GM19324 (cell line): ENCODE measurements around the gene INPP5B.
"Not testable (repeated sequence)": the region's sequence is repeated elsewhere in the genome, so short reads cannot be mapped to it uniquely, and the experiment has no call there.

Source experiments
- ATAC-seq: cut with Tn5 transposase; IDR thresholded peaks from one replicate; pipeline ENCODE4 v1.9.1; 2021; ENCODE audit warnings: mild to moderate bottlenecking, moderate library complexity; ENCODE audit not compliant: unreplicated experiment, low FRiP score

Gene INPP5B

DNA sequence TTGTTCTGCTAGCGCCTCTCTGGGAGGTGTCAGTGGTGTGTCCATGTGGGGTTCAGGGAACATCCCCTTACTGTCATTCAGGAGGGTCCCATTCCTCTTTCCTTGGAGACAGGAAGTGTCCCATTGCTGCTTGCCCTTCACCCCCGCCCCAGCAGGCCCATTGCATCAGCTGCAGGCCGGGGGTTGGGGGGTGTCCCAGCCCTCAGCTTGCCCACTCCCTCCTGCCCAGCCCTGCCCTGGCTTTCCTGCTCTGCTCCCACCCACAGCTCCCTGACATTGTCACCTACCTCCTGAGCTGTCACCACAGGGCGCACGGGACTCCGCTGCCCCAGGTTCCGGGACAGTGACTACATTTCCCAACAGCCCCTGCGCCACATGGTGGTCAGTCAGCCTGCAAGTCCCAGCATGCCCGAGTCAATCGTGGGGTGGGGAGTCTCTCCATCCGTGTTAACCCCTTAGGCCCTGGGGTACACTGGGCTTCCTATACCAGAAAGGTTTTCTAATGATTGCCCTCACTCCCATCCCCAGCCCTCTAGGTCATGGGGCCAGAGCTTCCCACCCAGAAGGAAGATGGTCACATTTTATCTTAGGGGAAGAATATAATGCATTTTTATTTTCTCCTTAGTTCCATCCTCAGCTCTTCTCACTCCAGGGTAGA is at the start of gene INPP5B:
TSS of gene INPP5B (minus strand) at position 351 of the 658 bp plus-strand sequence. CDS start 745 bp downstream, outside the sequence.
- peak; percentile 64 for ATAC-seq

- ATAC-seq = no peak
Observed at GRCh38 chr1:37995751-37996345, 49.0 kb upstream of the INPP5B start.

DNA sequence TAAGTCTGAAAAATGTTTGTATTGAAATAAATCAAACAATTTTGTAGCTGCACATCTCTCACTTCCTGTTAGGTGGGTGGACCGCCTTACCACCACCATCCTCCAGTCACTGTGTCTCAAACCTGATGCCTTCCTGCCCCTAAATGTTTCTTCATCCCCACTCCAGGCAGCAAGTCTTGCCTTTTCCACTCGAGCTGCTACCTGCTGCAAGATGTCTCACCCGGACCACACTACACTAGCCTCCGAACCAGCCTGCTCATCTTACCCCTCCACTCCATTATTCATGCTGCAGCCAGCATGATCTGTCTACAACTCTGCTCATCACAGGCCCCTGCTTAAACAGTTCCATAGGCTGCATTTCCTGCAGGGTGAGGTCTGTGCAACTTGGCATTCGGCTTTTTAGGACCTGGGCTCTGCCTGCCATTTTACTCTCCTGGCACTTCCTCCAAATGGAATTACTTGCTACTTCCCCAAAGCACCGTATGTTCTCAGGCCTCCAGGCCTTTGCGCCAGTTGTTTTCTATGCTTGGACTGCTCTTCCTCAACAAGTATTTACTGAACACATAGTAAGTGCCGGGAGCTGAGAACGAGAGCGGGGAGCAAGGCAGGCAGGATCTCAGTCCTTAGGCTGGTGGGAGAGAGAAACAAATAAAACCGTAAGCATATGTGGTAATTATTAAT is 48.2 kb upstream of the INPP5B start:
- ATAC-seq = no peak

- ATAC-seq = peak; percentile 30
Observed at GRCh38 chr1:37989361-37989930, 42.6 kb upstream of the INPP5B start.

- ATAC-seq = no peak
Observed at GRCh38 chr1:37987679-37988078, 40.8 kb upstream of the INPP5B start.

- ATAC-seq = no peak
Observed at GRCh38 chr1:37983546-37983945, 36.7 kb upstream of the INPP5B start.

GRCh38 chr1:37978541-37978940 is 31.7 kb upstream of the INPP5B start:
- ATAC-seq = no peak

GRCh38 chr1:37975083-37975482 is 28.2 kb upstream of the INPP5B start:
- ATAC-seq = not testable (repeated sequence)

GRCh38 chr1:37974567-37974966 is 27.7 kb upstream of the INPP5B start:
- no peak for ATAC-seq

GRCh38 chr1:37973684-37974083 is 26.8 kb upstream of the INPP5B start:
- not testable (repeated sequence) for ATAC-seq

DNA sequence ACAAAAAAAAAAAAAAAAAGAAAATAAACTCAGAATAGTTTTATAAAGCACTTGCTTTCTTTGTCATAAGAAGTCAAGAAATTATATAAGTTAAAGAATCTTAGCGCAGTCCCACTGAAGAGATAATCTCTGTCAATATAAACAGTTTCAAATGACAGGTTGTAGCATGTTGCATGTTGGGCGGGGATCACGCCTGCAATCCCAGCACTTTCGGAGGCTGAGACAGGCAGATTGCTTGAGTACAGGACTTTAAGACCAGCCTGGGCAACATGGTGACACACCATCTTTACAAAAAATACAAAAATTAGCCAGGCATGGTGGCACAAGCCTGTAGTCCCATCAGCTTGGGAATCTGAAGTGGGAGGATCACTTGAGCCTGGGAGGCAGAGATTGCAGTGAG is 18.4 kb upstream of the INPP5B start:
- ATAC-seq = no peak

DNA sequence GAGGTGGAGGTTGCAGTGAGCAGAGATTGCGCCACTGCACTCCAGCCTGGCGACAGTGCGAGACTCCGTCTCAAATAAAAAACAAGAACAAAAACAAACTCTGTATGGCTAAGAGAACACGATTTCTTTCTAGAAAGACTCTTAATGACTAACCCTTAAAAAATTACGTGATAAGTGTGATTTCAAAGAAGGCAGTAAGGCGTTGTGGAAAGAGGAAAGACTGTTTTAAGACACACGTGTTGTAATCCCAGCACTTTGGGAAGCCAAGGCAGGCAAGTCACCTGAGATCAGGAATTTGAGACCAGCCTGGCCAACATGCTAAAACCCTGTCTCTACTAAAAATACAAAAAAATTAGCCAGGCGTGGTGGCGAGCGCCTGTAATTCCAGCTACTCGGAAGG is 17.3 kb upstream of the INPP5B start:
- ATAC-seq = not testable (repeated sequence)

DNA sequence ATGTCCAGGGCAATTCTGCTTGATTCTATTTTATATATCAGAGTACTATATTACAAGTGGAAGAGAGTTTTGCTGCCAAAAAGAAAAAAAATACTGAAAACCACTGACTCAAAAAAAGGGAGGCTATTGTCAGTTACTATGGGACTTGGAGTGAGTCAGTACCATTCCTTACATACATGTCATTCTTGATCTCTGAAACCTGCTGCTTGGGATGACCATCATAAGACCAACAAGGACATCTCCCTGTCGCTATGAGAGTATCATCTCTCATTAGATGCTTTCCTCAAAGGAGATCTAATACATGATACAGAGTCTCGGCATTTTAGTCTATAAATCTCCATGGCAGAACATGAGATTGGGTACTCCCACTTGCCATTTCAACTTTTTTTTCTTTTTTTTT is 11.8 kb upstream of the INPP5B start:
- ATAC-seq = no peak

DNA sequence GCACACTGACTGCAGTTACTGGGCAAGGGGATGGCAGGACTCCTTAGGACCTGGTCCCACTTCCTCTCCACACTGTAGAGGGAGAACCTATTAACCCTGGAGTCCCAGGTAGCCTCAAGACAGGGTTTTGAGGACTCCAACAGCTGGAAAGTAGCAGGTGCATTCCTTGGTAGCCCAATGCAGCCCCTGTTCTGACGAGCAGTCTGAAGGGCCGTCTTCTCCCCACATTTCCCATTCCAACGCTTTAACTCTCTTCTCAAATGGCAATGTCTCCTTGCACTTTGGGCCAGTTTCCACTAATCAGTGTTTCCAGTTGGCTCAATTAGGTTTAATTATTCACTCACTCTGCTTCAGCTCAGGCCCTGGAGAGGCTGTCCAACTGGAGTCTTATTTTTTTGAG is 8.8 kb upstream of the INPP5B start:
- no peak for ATAC-seq

DNA sequence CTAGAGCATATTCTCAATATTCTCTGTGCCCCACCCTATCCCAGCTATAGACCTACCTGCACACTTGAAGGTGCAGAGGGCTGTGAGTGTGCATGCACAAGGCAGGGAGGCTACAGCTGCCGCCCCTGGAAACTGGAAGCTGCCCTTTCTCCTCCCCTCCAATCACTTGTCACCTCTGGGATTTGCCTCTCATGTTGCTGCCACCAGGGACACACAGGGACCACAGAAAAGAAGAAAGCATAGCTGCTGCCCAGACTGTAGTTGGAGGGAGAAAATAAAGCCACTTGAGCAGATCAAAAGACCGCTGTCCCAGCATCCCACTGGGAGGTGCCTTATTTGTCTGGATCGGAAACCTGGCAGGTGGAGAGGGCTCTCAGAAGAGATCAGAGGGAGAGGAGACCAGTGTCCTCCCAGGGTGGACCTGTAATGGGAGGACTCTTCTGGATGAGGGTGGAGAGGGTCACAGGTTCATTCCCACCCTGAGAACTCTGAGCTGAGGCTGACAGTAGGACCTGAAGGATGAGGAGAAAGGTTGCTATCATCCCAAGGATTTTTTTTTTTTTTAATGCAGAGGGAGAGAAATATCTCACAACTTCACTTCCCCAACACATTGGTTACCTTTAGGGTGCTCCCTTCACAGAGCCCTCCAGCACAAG is 7.6 kb upstream of the INPP5B start:
- ATAC-seq = no peak

DNA sequence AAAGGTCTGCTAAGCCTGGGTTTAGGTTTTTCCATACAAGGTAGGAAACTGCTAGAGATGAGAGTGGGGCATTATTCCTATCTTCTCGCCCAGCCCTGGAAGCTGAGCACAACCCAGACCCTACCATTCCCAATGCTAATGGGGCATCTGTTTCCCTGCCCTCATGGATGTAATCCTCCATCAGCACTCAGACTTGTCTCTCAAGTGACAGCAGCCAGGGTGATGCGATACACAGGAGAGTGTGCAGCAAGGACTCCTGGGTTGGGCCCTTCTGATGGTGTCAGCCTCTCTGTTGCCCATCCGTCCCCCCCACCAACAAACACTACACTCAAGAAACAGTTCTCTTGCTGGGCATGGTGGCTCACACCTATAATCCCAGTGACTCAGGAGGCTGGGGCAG is 5.9 kb upstream of the INPP5B start:
- ATAC-seq = no peak

GRCh38 chr1:37951783-37952624 is 5.2 kb upstream of the INPP5B start:
- ATAC-seq = no peak

DNA sequence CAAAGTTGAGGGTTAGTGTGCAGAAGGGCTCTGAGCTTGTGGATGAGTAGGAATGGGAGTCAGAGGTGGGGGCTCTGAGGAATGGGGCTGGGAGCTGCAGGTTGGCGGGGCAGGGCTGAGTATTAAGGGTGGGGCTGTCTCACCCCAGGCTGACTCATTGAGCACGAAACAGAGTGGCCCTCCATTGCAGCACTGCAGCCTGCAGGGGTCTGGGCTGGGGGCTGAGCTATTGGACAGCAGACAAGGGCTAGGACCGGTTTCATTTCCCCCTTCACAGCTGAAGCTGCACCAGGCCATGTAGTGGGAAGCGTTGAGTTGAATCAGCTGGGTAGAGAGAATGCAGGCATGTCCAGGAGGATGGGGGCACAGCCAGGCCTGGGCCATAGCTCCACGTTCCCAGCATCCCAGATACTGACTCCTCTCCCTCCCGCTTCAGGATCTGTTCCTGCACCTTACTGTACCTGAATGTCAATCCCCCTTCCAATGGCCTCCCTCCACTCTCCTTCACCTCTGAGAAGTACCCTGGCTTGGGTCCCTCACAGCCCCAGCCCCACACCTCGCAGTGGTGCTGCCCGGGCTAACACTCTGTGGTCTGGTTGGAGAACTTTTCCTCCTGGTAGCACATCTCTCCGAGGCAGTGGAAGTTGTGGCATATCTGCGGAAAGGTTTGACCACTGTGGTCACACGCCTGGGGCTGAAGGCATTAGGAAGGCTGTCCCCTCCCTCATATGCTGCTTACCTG is 4.4 kb upstream of the INPP5B start:
- ATAC-seq = no peak

GRCh38 chr1:37949524-37950152 is 2.8 kb upstream of the INPP5B start:
- ATAC-seq = no peak
